Glutamatergic neuron (in vitro differentiated cells): Measurements from ENCODE around the gene ATP2A3. TPM values are rescaled to one million over a fixed set of nuclear protein-coding genes. Genes with fewer than 3 reads are reported as not detected.
A peak's percentile ranks its signal among the peaks of the same experiment; 100 is the strongest.

Experiments
- DNase-seq: peaks from one replicate; pipeline ENCODE4 v3.0.0; 2022
- H3K27ac Mint-ChIP-seq: one replicate; pipeline ENCODE4 v1.8.0; 2020; ENCODE audit warnings: mild to moderate bottlenecking, mixed read lengths, inconsistent platforms; ENCODE audit not compliant: unreplicated experiment
- H3K27me3 Mint-ChIP-seq: one replicate; pipeline ENCODE4 v1.8.0; 2020; ENCODE audit warnings: mild to moderate bottlenecking, moderate library complexity, mixed read lengths, inconsistent platforms; ENCODE audit not compliant: unreplicated experiment
- H3K36me3 Mint-ChIP-seq: one replicate; pipeline ENCODE4 v1.8.0; 2020; ENCODE audit warnings: mild to moderate bottlenecking, mixed read lengths, inconsistent platforms; ENCODE audit not compliant: unreplicated experiment
- H3K4me1 Mint-ChIP-seq: one replicate; pipeline ENCODE4 v1.8.0; 2020; ENCODE audit warnings: mild to moderate bottlenecking, low read depth, mixed read lengths, inconsistent platforms; ENCODE audit not compliant: unreplicated experiment
- H3K4me3 Mint-ChIP-seq: one replicate; pipeline ENCODE4 v1.8.0; 2020; ENCODE audit warnings: mild to moderate bottlenecking, mixed read lengths, inconsistent platforms; ENCODE audit not compliant: unreplicated experiment
- H3K9me3 Mint-ChIP-seq: one replicate; pipeline ENCODE4 v1.8.0; 2020; ENCODE audit warnings: mild to moderate bottlenecking, moderate library complexity, mixed read lengths, inconsistent platforms; ENCODE audit not compliant: unreplicated experiment
- total RNA-seq: library from RNA; stranded (reverse); fragmentation: NEBNext Ultra II Directional; extraction: Animal tissue kit (Norgen Biotek cat#: 25700); gene quantifications from one replicate; pipeline ENCODE4 v1.2.1, GENCODE V29; 2021; ENCODE audit not compliant: unreplicated experiment
- TF ChIP-seq, protein P1 (sequence below): fragments of 200-600 bp; sonication (generic); IDR thresholded peaks from one replicate; pipeline ENCODE4 v1.5.0; 2021; ENCODE audit not compliant: partially characterized antibody, unreplicated experiment

The ATP2A3 gene
- total RNA-seq, 1 donor from 2014 or later = 97.8 TPM

- Mint-ChIP-seq H3K36me3 (no peaks in the 10 kb centered on the region), H3K9me3 (peaks cover 11% of the 10 kb centered on the region), H3K27ac (peak overlapping the region; percentile 99), H3K4me1 (peaks cover 53% of the 10 kb centered on the region), H3K27me3 (peaks cover 12% of the 10 kb centered on the region), H3K4me3 (peak overlapping the region; percentile 82)
- TF ChIP-seq, protein P1, sequence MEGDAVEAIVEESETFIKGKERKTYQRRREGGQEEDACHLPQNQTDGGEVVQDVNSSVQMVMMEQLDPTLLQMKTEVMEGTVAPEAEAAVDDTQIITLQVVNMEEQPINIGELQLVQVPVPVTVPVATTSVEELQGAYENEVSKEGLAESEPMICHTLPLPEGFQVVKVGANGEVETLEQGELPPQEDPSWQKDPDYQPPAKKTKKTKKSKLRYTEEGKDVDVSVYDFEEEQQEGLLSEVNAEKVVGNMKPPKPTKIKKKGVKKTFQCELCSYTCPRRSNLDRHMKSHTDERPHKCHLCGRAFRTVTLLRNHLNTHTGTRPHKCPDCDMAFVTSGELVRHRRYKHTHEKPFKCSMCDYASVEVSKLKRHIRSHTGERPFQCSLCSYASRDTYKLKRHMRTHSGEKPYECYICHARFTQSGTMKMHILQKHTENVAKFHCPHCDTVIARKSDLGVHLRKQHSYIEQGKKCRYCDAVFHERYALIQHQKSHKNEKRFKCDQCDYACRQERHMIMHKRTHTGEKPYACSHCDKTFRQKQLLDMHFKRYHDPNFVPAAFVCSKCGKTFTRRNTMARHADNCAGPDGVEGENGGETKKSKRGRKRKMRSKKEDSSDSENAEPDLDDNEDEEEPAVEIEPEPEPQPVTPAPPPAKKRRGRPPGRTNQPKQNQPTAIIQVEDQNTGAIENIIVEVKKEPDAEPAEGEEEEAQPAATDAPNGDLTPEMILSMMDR = no peak
- DNase-seq = no peak
These were observed 84.4 kb downstream of the ATP2A3 start for GRCh38 chr17:3879591-3880417.

- H3K4me1 Mint-ChIP-seq = peaks cover 51% of the 10 kb centered on the region
- H3K36me3 Mint-ChIP-seq = no peaks in the 10 kb centered on the region
- peaks cover 12% of the 10 kb centered on the region for H3K27me3 Mint-ChIP-seq
- H3K27ac Mint-ChIP-seq = peak overlapping the region; percentile 99
- H3K9me3 Mint-ChIP-seq = peaks cover 11% of the 10 kb centered on the region
- TF ChIP-seq, protein P1 = no peak
- H3K4me3 Mint-ChIP-seq = peak overlapping the region; percentile 82
- peak; percentile 87 for DNase-seq
These were observed 85.1 kb downstream of the ATP2A3 start for GRCh38 chr17:3879186-3879585.

- H3K9me3 Mint-ChIP-seq = peaks cover 11% of the 10 kb centered on the region
- TF ChIP-seq, protein P1 = no peak
- H3K36me3 Mint-ChIP-seq = peaks cover 6% of the 10 kb centered on the region
- H3K27me3 Mint-ChIP-seq = peaks cover 13% of the 10 kb centered on the region
- H3K4me1 Mint-ChIP-seq = peaks cover 42% of the 10 kb centered on the region
- peak overlapping the region; percentile 53 for H3K27ac Mint-ChIP-seq
- H3K4me3 Mint-ChIP-seq = no peak overlapping the region
- no peak for DNase-seq
These were observed 87.0 kb downstream of the ATP2A3 start for GRCh38 chr17:3877220-3877619.

- peaks cover 29% of the 10 kb centered on the region for H3K4me1 Mint-ChIP-seq
- H3K36me3 Mint-ChIP-seq = peaks cover 6% of the 10 kb centered on the region
- TF ChIP-seq, protein P1 = no peak
- no peak for DNase-seq
- H3K27ac Mint-ChIP-seq = no peak overlapping the region
- peaks cover 11% of the 10 kb centered on the region for H3K9me3 Mint-ChIP-seq
- H3K4me3 Mint-ChIP-seq = no peak overlapping the region
- peaks cover 13% of the 10 kb centered on the region for H3K27me3 Mint-ChIP-seq
These were observed 88.9 kb downstream of the ATP2A3 start for GRCh38 chr17:3875317-3875716.

Other genes with a start within 250 kb of the ATP2A3 start
- gene HASPIN, start 240.5 kb downstream of the ATP2A3 start, total RNA-seq = 2.3 TPM
- gene ITGAE, start 163.2 kb downstream of the ATP2A3 start, total RNA-seq = 19.2 TPM
- 133 TPM for gene NCBP3, start 118.2 kb downstream of the ATP2A3 start, total RNA-seq
- gene CAMKK1, start 71.4 kb downstream of the ATP2A3 start, total RNA-seq = 41.3 TPM
- 2.1 TPM for gene P2RX1, start 48.0 kb downstream of the ATP2A3 start, total RNA-seq
- gene ZZEF1, start 178.6 kb upstream of the ATP2A3 start, total RNA-seq = 72.7 TPM
- 27.2 TPM for gene CYB5D2, start 178.8 kb upstream of the ATP2A3 start, total RNA-seq